GM19328 (cell line): ENCODE results near the gene PTPRD.

Experiments used
- ATAC-seq: cut with Tn5 transposase; IDR thresholded peaks from one replicate; pipeline ENCODE4 v1.9.1; 2021; ENCODE audit warnings: mild to moderate bottlenecking, moderate library complexity; ENCODE audit not compliant: unreplicated experiment

PTPRD gene

GRCh38 chr9:9790216-9790872, 822.5 kb downstream of the PTPRD start:
- peak; percentile 57 for ATAC-seq

GRCh38 chr9:9783711-9784110, 829.1 kb downstream of the PTPRD start:
- no peak for ATAC-seq

GRCh38 chr9:9783211-9783610, 829.6 kb downstream of the PTPRD start:
- ATAC-seq = no peak

- ATAC-seq = no peak
These were observed 834.5 kb downstream of the PTPRD start for GRCh38 chr9:9778293-9778692.

GRCh38 chr9:9774471-9774870, 838.3 kb downstream of the PTPRD start:
- no peak for ATAC-seq

- no peak for ATAC-seq
These were observed 841.5 kb downstream of the PTPRD start for GRCh38 chr9:9771314-9771713.

GRCh38 chr9:9764821-9765220, 848.0 kb downstream of the PTPRD start:
- ATAC-seq = no peak

- no peak for ATAC-seq
These were observed 858.6 kb downstream of the PTPRD start for GRCh38 chr9:9754186-9754585.

- ATAC-seq = no peak
These were observed 859.5 kb downstream of the PTPRD start for GRCh38 chr9:9753266-9753665.

- ATAC-seq = no peak
These were observed 860.1 kb downstream of the PTPRD start for GRCh38 chr9:9752722-9753121.

GRCh38 chr9:9751996-9752395, 860.8 kb downstream of the PTPRD start:
- no peak for ATAC-seq

GRCh38 chr9:9750719-9751118, 862.1 kb downstream of the PTPRD start:
- ATAC-seq = no peak

- no peak for ATAC-seq
These were observed 863.2 kb downstream of the PTPRD start for GRCh38 chr9:9749591-9749990.

GRCh38 chr9:9747787-9748186, 865.0 kb downstream of the PTPRD start:
- no peak for ATAC-seq

- no peak for ATAC-seq
These were observed 866.0 kb downstream of the PTPRD start for GRCh38 chr9:9746826-9747225.

GRCh38 chr9:9743822-9744221, 869.0 kb downstream of the PTPRD start:
- ATAC-seq = no peak

GRCh38 chr9:9730174-9730573, 882.6 kb downstream of the PTPRD start:
- ATAC-seq = no peak

- ATAC-seq = no peak
These were observed 883.7 kb downstream of the PTPRD start for GRCh38 chr9:9729082-9729481.

GRCh38 chr9:9719373-9720112, 893.3 kb downstream of the PTPRD start:
- ATAC-seq = no peak

- ATAC-seq = no peak
These were observed 894.1 kb downstream of the PTPRD start for GRCh38 chr9:9718691-9719090.

- ATAC-seq = no peak
These were observed 933.4 kb downstream of the PTPRD start for GRCh38 chr9:9679433-9679832.

GRCh38 chr9:9674461-9674860, 938.3 kb downstream of the PTPRD start:
- no peak for ATAC-seq

- no peak for ATAC-seq
These were observed 942.3 kb downstream of the PTPRD start for GRCh38 chr9:9670454-9670853.
